ENCODE measurements around the gene WDFY4.

WDFY4 gene

DNA sequence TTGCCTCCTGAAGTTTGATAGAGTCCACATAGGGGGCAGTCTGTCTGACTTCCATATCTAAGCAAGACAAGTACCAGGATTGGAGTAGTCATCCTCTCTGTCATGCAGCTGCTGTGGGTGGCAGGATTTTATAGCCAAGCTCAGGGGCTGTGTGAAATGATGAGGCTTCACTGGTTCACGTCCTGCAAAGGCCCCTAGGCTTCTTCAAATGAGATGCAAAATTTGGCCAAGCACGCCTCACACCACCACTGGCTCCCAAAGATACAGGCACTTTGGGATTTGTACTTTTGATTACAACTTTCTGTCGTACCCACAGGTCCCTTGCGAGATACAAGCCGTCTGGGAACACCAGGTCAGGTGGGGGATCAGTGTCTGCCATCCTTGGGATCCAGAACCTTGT lies 67.1 kb downstream of the WDFY4 start:
- no peaks in the 10 kb centered on the region for H3K36me3 ChIP-seq
- H3K9me3 ChIP-seq: no peaks in the 10 kb centered on the region
- no peaks in the 10 kb centered on the region for H3K27me3 ChIP-seq
- no peaks in the 10 kb centered on the region for H3K4me1 ChIP-seq
- TF ChIP-seq, protein P1, sequence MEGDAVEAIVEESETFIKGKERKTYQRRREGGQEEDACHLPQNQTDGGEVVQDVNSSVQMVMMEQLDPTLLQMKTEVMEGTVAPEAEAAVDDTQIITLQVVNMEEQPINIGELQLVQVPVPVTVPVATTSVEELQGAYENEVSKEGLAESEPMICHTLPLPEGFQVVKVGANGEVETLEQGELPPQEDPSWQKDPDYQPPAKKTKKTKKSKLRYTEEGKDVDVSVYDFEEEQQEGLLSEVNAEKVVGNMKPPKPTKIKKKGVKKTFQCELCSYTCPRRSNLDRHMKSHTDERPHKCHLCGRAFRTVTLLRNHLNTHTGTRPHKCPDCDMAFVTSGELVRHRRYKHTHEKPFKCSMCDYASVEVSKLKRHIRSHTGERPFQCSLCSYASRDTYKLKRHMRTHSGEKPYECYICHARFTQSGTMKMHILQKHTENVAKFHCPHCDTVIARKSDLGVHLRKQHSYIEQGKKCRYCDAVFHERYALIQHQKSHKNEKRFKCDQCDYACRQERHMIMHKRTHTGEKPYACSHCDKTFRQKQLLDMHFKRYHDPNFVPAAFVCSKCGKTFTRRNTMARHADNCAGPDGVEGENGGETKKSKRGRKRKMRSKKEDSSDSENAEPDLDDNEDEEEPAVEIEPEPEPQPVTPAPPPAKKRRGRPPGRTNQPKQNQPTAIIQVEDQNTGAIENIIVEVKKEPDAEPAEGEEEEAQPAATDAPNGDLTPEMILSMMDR (IDR thresholded peaks at IDR 0.05): no peak
- no peak for DNase-seq
- no peak overlapping the region for H3K4me3 ChIP-seq
- no peak overlapping the region for H3K27ac ChIP-seq
- intact Hi-C loops (cut with DNase I; ENCODE audit: low total_unique reads): no loop called here

DNA sequence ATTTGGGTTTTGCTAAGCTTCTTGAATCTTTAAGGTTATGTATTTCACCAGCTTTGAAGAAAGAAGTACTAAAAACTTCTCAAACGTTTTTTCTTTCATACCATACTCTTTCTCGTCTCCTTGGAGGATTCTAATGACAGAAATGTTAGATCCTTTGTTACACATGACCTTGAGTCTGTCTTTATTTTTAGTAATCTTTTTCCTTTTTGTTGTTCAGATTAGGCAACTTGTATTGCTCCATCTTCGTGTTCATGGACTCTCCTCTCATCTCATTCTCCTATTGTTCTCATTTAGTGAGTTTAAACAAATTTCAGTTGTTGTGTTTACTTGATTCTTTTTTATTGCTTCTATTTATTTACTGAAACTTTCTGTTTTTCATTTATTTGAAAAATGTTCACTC lies 73.7 kb downstream of the WDFY4 start:
- DNase-seq: no peak
- H3K27me3 ChIP-seq: no peaks in the 10 kb centered on the region
- peaks cover 0 to 12% (median 0%) of the 10 kb centered on the region in 4 donors for H3K4me1 ChIP-seq
- TF ChIP-seq, protein P1 (IDR thresholded peaks at IDR 0.05): no peak
- H3K9me3 ChIP-seq: no peaks in the 10 kb centered on the region
- intact Hi-C loops (cut with DNase I; ENCODE audit: low total_unique reads): no loop called here
- H3K27ac ChIP-seq: no peak overlapping the region
- H3K4me3 ChIP-seq: no peak overlapping the region
- H3K36me3 ChIP-seq: no peaks in the 10 kb centered on the region

- Histone ChIP-seq H3K36me3 (no peaks in the 10 kb centered on the region), H3K4me3 (no peak overlapping the region), H3K9me3 (no peaks in the 10 kb centered on the region), H3K27me3 (no peaks in the 10 kb centered on the region), H3K27ac (no peak overlapping the region), H3K4me1 (peaks cover 0 to 12% (median 0%) of the 10 kb centered on the region in 4 donors)
- no peak for DNase-seq
- intact Hi-C loops (cut with DNase I; ENCODE audit: low total_unique reads): no loop called here
- TF ChIP-seq, protein P1 (IDR thresholded peaks at IDR 0.05): no peak
Observed at GRCh38 chr10:48759113-48759901, 74.6 kb downstream of the WDFY4 start.

DNA sequence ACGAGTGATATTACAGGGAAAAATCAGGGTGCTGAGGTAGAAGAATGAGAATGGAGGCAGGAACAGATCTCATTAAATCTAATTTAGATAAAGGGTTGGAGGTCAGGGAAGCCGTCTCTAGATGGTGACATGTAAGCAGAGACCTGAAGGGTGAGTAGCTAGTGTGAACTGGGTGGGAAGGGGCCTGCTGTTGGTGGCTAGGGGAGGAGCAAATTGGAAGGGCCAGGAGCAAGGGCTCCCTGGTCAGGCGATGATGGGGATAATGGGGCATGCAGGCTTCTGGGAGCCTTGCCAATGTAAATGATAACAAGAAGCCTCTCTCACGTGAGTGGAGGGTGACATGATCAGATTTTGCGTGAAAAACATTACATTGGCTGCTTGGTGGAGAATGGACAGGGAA lies 76.3 kb downstream of the WDFY4 start:
- H3K27me3 ChIP-seq: no peaks in the 10 kb centered on the region
- H3K4me3 ChIP-seq: no peak overlapping the region
- no peak overlapping the region for H3K27ac ChIP-seq
- no peaks in the 10 kb centered on the region for H3K36me3 ChIP-seq
- intact Hi-C loops (cut with DNase I; ENCODE audit: low total_unique reads): no loop called here
- peaks cover 0 to 12% (median 0%) of the 10 kb centered on the region in 4 donors for H3K4me1 ChIP-seq
- no peak for DNase-seq
- TF ChIP-seq, protein P1 (IDR thresholded peaks at IDR 0.05): no peak
- H3K9me3 ChIP-seq: no peaks in the 10 kb centered on the region

DNA sequence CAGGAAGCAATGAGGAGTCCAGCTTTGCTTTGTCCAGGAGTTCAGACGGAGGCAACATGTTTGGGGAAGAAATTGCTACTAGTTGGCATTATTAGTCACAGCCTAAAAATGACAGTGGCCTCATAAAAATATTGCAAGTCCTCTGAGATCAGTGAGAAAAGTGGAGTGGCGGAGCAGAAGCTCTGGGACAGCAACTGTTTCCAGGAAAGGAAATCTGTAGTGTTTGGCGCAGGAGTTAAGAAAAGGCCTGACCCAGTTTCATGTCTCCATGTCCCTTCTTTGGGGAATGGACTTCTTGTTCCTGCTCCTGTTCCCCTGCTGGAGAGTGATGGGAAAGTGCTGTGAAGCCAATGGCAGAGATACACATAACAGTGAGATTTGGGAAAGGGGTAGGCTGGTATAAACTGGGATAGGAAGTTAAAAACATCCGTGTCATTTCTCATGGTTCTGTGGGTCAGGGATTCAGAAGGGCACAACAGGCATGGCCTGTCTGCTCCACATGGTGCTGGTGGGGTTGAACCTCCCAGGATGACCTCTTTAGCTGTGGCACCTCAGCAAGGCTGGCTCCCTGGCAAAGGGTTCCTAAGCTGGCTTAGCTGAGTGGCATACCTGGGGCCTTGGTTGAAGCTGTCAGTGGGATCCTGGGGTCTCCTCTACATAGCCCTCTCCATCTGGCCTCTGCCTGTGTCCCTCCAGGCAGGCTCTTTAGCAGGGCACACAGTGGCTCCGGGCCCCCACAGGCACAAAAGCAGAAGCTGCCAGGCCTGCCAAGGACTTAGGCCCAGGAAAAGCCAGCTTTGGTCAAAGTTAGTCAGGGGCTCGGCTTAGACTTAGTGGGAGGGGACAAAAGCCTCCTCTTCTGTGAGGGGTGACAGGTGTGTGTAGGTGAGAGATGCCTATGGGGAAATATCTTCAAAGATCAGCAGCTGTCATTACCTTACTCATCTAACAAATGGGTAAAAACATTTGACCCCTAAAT lies 77.7 kb downstream of the WDFY4 start:
- intact Hi-C loops (cut with DNase I; ENCODE audit: low total_unique reads): no loop called here
- Histone ChIP-seq H3K4me3 (no peak overlapping the region), H3K4me1 (peaks cover 0 to 12% (median 0%) of the 10 kb centered on the region in 4 donors), H3K36me3 (no peaks in the 10 kb centered on the region), H3K9me3 (no peaks in the 10 kb centered on the region), H3K27me3 (no peaks in the 10 kb centered on the region), H3K27ac (peak overlapping the region in 1 of 2 donors; percentile 36)
- no peak for DNase-seq
- TF ChIP-seq, protein P1 (IDR thresholded peaks at IDR 0.05): no peak
